Caco-2 (cell line): ENCODE results near the gene AGPAT3. TPM values are rescaled to one million over a fixed set of nuclear protein-coding genes. Genes with fewer than 3 reads are reported as not detected.

ENCODE experiments used
- BruUV-seq: library from RNA; stranded (reverse); fragments of 400-500 nt; replicated peaks from 2 replicates; lab custom pipeline; 2021; lab: Mats Ljungman, UMichigan
- CTCF ChIA-PET: fragments of 300-600 bp; sonication (Branson Sonifier 250); formaldehyde crosslinking; loops from one replicate; lab custom pipeline; 2022; ENCODE audit warnings: antibody characterized with exemption; lab: Charles Lee
- POLR2A ChIA-PET: fragments of 300-600 bp; sonication (Branson Sonifier 250); formaldehyde crosslinking; loops from one replicate; lab custom pipeline; 2022; ENCODE audit warnings: antibody characterized with exemption; lab: Charles Lee
- DNase-seq, 2 experiments: peaks; one replicate each; pipeline versions ENCODE4 v3.0.0 to v3.0.0-alpha.2; 2020 to 2022
- H3K27me3 ChIP-seq: replicated peaks from 2 replicates; pipeline ENCODE4 v1.6.0; 2011; ENCODE audit warnings: low read length; ENCODE audit not compliant: control insufficient read depth, insufficient read depth
- H3K36me3 ChIP-seq: 2 replicates; pipeline ENCODE4 v1.5.1; 2011; ENCODE audit warnings: low read length; ENCODE audit not compliant: control insufficient read depth, insufficient read depth
- H3K4me1 ChIP-seq: fragments of 250-450 bp; sonication (Bioruptor Pico); 2 replicates; pipeline ENCODE4 v1.5.1; 2020; ENCODE audit warnings: mild to moderate bottlenecking
- H3K4me3 ChIP-seq: 2 replicates; pipeline ENCODE4 v1.5.1; 2011; ENCODE audit warnings: low read depth, mild to moderate bottlenecking, control low read depth, low read length
- H3K9me3 ChIP-seq: fragments of 250-450 bp; sonication (Bioruptor Pico); 2 replicates; pipeline ENCODE4 v1.5.1; 2020; ENCODE audit warnings: mild to moderate bottlenecking, moderate library complexity
- H3K27ac Mint-ChIP-seq: one replicate; pipeline ENCODE4 v1.8.0; 2022; ENCODE audit warnings: mixed read lengths; ENCODE audit not compliant: unreplicated experiment
- H3K27me3 Mint-ChIP-seq: one replicate; pipeline ENCODE4 v1.8.0; 2022; ENCODE audit warnings: mixed read lengths; ENCODE audit not compliant: insufficient read depth, unreplicated experiment
- H3K36me3 Mint-ChIP-seq: one replicate; pipeline ENCODE4 v1.8.0; 2022; ENCODE audit warnings: mild to moderate bottlenecking, mixed read lengths; ENCODE audit not compliant: insufficient read depth, unreplicated experiment
- H3K4me1 Mint-ChIP-seq: one replicate; pipeline ENCODE4 v1.8.0; 2022; ENCODE audit warnings: low read depth, mixed read lengths; ENCODE audit not compliant: unreplicated experiment
- H3K4me3 Mint-ChIP-seq: one replicate; pipeline ENCODE4 v1.8.0; 2022; ENCODE audit warnings: mild to moderate bottlenecking, moderate library complexity, mixed read lengths; ENCODE audit not compliant: unreplicated experiment
- H3K9me3 Mint-ChIP-seq: one replicate; pipeline ENCODE4 v1.8.0; 2022; ENCODE audit warnings: mixed read lengths; ENCODE audit not compliant: unreplicated experiment
- intact Hi-C: fragments of 100-400 bp; cut with micrococcal nuclease; formaldehyde crosslinking; loops from one replicate; pipeline ENCODE4 v1.10.0; 2022; ENCODE audit not compliant: unreplicated experiment
- total RNA-seq: library from RNA; stranded (reverse); gene quantifications from 2 replicates; pipeline ENCODE4 v1.2.3, GENCODE V29; 2022
- TF ChIP-seq, protein P1 (sequence below), 2 experiments: fragments of 200-600 bp in 1 of 2; IDR thresholded peaks; 1 replicate in 1 of 2; 2 replicates in 1 of 2; pipeline versions ENCODE4 v1.5.1 to v1.8.0; 2011 to 2022; ENCODE audit warnings: antibody characterized with exemption in 1 of 2, control low read depth in 1 of 2, inconsistent platforms in 1 of 2, low read depth in 1 of 2, low read length in 1 of 2, mild to moderate bottlenecking in 1 of 2, moderate library complexity in 1 of 2; ENCODE audit not compliant: insufficient read depth in 1 of 2, severe bottlenecking in 1 of 2, unreplicated experiment in 1 of 2

AGPAT3 gene
- total RNA-seq, 1 experiment from 2014 or later, result 61.8 TPM

DNA sequence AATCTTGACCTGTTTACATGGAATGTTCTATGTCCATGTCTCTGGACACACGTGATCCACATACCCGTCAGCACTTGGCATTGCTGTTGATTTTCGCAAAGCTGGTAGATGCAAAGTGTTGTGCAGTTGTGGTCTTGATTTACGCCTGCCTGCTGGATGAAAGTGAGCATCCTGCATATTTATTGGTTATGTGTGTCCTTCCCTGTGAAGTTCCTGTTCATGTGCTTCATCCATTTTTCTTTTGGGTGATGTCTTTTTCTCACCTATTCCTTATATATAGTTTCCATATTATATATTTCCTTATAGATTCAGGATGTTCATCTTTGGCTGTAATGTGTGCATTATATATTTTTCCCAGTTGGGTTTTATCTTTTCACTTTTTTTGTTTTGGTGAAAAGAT lies 6.5 kb downstream of the AGPAT3 start:
- ChIA-PET POLR2A (no interaction called here), CTCF (no interaction called here)
- Histone ChIP-seq H3K4me3 (no peak overlapping the region), H3K4me1 (peaks cover 18% of the 10 kb centered on the region), H3K36me3 (peaks cover 1% of the 10 kb centered on the region), H3K9me3 (no peaks in the 10 kb centered on the region; the same call in 1 of the 2 replicates), H3K27me3 (no peaks in the 10 kb centered on the region)
- no peak overlapping the region for H3K4me3 Mint-ChIP-seq
- intact Hi-C loops, result no loop called here
- peaks cover 44% of the 10 kb centered on the region for H3K36me3 Mint-ChIP-seq
- no peak overlapping the region for H3K27ac Mint-ChIP-seq
- TF ChIP-seq, protein P1, sequence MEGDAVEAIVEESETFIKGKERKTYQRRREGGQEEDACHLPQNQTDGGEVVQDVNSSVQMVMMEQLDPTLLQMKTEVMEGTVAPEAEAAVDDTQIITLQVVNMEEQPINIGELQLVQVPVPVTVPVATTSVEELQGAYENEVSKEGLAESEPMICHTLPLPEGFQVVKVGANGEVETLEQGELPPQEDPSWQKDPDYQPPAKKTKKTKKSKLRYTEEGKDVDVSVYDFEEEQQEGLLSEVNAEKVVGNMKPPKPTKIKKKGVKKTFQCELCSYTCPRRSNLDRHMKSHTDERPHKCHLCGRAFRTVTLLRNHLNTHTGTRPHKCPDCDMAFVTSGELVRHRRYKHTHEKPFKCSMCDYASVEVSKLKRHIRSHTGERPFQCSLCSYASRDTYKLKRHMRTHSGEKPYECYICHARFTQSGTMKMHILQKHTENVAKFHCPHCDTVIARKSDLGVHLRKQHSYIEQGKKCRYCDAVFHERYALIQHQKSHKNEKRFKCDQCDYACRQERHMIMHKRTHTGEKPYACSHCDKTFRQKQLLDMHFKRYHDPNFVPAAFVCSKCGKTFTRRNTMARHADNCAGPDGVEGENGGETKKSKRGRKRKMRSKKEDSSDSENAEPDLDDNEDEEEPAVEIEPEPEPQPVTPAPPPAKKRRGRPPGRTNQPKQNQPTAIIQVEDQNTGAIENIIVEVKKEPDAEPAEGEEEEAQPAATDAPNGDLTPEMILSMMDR (IDR thresholded peaks at IDR 0.05; ENCODE audit: insufficient read depth in 1 of 2, low read depth in 1 of 2, low read length in 1 of 2, severe bottlenecking in 1 of 2, unreplicated experiment in 1 of 2), result no peak
- H3K9me3 Mint-ChIP-seq, result no peaks in the 10 kb centered on the region
- DNase-seq, result no peak
- no TSS peak for BruUV-seq
- no peaks in the 10 kb centered on the region for H3K27me3 Mint-ChIP-seq
- H3K4me1 Mint-ChIP-seq, result peaks cover 45% of the 10 kb centered on the region

DNA sequence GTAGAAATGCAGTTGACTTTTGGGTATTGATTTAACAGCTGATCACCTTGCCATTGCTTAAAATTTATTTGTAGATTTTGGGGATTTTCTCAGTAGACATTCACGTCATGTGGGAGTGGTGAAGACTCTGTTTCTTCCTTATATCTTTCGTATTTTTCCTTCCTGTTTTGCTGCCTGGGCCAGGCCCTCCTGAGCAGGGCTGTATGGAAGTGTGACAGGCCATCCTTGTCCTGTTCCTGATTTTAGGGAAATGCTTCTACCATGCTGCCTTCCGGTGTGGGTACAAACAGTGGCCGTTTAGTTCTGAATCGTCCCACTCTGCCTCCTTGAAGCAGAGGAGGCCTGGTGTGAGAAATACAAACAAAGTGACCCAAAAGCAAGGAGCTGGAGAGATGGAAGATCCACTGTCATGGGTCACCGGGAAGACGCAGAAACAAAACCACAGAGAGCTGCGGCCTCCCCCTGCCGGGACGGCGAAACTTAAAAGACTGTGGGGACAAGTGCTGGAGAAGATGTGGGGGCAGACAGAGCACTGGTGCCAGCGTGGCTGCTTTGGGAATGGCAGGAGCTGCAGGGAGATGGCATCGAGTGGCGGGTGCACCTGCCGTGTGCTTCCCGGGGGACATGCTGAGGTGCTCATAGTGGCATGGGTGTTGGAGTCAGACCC lies 7.6 kb downstream of the AGPAT3 start:
- no peaks in the 10 kb centered on the region for H3K27me3 Mint-ChIP-seq
- peaks cover 33% of the 10 kb centered on the region for H3K4me1 Mint-ChIP-seq
- no TSS peak for BruUV-seq
- intact Hi-C loops, result no loop called here
- ChIA-PET POLR2A (no interaction called here), CTCF (no interaction called here)
- no peak overlapping the region for H3K4me3 Mint-ChIP-seq
- H3K36me3 ChIP-seq, result peaks cover 1% of the 10 kb centered on the region
- TF ChIP-seq, protein P1 (IDR thresholded peaks at IDR 0.05; ENCODE audit: insufficient read depth in 1 of 2, low read depth in 1 of 2, low read length in 1 of 2, severe bottlenecking in 1 of 2, unreplicated experiment in 1 of 2), result no peak
- no peak overlapping the region for H3K4me3 ChIP-seq
- no peaks in the 10 kb centered on the region for H3K9me3 Mint-ChIP-seq
- no peaks in the 10 kb centered on the region; the same call in 1 of the 2 replicates for H3K9me3 ChIP-seq
- H3K27me3 ChIP-seq, result no peaks in the 10 kb centered on the region
- H3K27ac Mint-ChIP-seq, result no peak overlapping the region
- DNase-seq, result no peak
- H3K36me3 Mint-ChIP-seq, result peaks cover 38% of the 10 kb centered on the region
- H3K4me1 ChIP-seq, result peaks cover 12% of the 10 kb centered on the region

DNA sequence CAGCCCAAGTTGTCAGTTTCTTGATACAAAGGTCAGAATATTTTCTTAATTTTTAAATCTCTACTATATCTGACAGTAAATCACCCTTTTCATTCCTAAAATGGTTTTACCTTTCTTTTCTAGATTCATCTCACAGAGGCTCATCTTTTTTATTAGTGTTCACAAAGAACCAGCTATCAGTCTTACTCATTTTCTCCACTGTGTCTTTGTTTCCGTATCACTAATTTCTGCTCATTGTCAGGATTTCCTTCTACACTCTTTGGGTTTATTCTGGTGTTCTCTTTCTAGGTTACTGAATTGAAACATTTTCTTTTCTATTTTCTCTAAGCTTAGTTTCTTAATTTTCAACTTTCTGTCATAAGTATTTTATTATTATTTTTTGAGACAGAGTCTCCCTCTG lies 8.7 kb downstream of the AGPAT3 start:
- DNase-seq, result no peak
- Mint-ChIP-seq H3K27me3 (no peaks in the 10 kb centered on the region), H3K4me1 (peaks cover 23% of the 10 kb centered on the region), H3K27ac (no peak overlapping the region), H3K4me3 (no peak overlapping the region), H3K36me3 (peaks cover 45% of the 10 kb centered on the region), H3K9me3 (no peaks in the 10 kb centered on the region)
- H3K36me3 ChIP-seq, result peaks cover 1% of the 10 kb centered on the region
- BruUV-seq, result no TSS peak
- no peaks in the 10 kb centered on the region for H3K27me3 ChIP-seq
- no peaks in the 10 kb centered on the region; the same call in 1 of the 2 replicates for H3K9me3 ChIP-seq
- POLR2A ChIA-PET, result no interaction called here
- TF ChIP-seq, protein P1 (IDR thresholded peaks at IDR 0.05; ENCODE audit: insufficient read depth in 1 of 2, low read depth in 1 of 2, low read length in 1 of 2, severe bottlenecking in 1 of 2, unreplicated experiment in 1 of 2), result no peak
- CTCF ChIA-PET, result no interaction called here
- H3K4me3 ChIP-seq, result no peak overlapping the region
- intact Hi-C loops, result no loop called here
- peaks cover 6% of the 10 kb centered on the region; the same call in 1 of the 2 replicates for H3K4me1 ChIP-seq
